NCI-H1694 treated with DMSO at 0.1 percent for 48 hours (cell line): ENCODE measurements around the gene WIF1.

Experiments
- DNase-seq: peaks from one replicate; lab custom pipeline; 2025; lab: John Stamatoyannopoulos, UW

Gene WIF1

GRCh38 chr12:65121956-65122469, 908 bp upstream of the WIF1 start:
- no peak for DNase-seq

GRCh38 chr12:65119063-65119462, 2.0 kb downstream of the WIF1 start:
- DNase-seq: no peak

- DNase-seq: no peak
Observed at GRCh38 chr12:65113621-65114035, 7.5 kb downstream of the WIF1 start.

GRCh38 chr12:65106948-65107347, 14.2 kb downstream of the WIF1 start:
- DNase-seq: no peak

- DNase-seq: no peak
Observed at GRCh38 chr12:65100140-65100539, 21.0 kb downstream of the WIF1 start.

GRCh38 chr12:65099182-65099581, 21.9 kb downstream of the WIF1 start:
- DNase-seq: no peak

GRCh38 chr12:65098364-65098763, 22.7 kb downstream of the WIF1 start:
- no peak for DNase-seq

GRCh38 chr12:65094722-65095121, 26.4 kb downstream of the WIF1 start:
- DNase-seq: no peak

GRCh38 chr12:65093606-65094005, 27.5 kb downstream of the WIF1 start:
- no peak for DNase-seq

GRCh38 chr12:65090461-65090860, 30.6 kb downstream of the WIF1 start:
- no peak for DNase-seq

- DNase-seq: no peak
Observed at GRCh38 chr12:65086236-65086635, 34.9 kb downstream of the WIF1 start.

- DNase-seq: no peak
Observed at GRCh38 chr12:65084579-65084978, 36.5 kb downstream of the WIF1 start.

- no peak for DNase-seq
Observed at GRCh38 chr12:65083581-65083980, 37.5 kb downstream of the WIF1 start.

GRCh38 chr12:65082406-65082805, 38.7 kb downstream of the WIF1 start:
- no peak for DNase-seq

GRCh38 chr12:65081496-65081895, 39.6 kb downstream of the WIF1 start:
- DNase-seq: no peak

- no peak for DNase-seq
Observed at GRCh38 chr12:65074932-65075331, 46.2 kb downstream of the WIF1 start.

- DNase-seq: no peak
Observed at GRCh38 chr12:65069336-65069735, 51.8 kb downstream of the WIF1 start.

- DNase-seq: no peak
Observed at GRCh38 chr12:65067383-65067782, 53.7 kb downstream of the WIF1 start.

GRCh38 chr12:65055859-65056258, 65.2 kb downstream of the WIF1 start:
- DNase-seq: no peak

- no peak for DNase-seq
Observed at GRCh38 chr12:65051218-65051617, 69.9 kb downstream of the WIF1 start.

GRCh38 chr12:65045269-65045668, 75.8 kb downstream of the WIF1 start:
- no peak for DNase-seq

GRCh38 chr12:65039301-65039700, 81.8 kb downstream of the WIF1 start:
- DNase-seq: no peak

- DNase-seq: no peak
Observed at GRCh38 chr12:65025136-65025535, 96.0 kb downstream of the WIF1 start.

GRCh38 chr12:65023485-65023884, 97.6 kb downstream of the WIF1 start:
- no peak for DNase-seq

GRCh38 chr12:65022960-65023359, 98.1 kb downstream of the WIF1 start:
- DNase-seq: no peak
